Suppressor macrophage treated with lipopolysaccharide for 1 hour (primary cell): Measurements from ENCODE around the gene GRM8.
A peak's percentile ranks its signal among the peaks of the same experiment; 100 is the strongest.
"Not testable (repeated sequence)": the region's sequence is repeated elsewhere in the genome, so short reads cannot be mapped to it uniquely, and the experiment has no call there.

Experiments
- DNase-seq, 3 donors: peaks; one replicate each; pipeline ENCODE4 v3.0.0-alpha.2; 2020 to 2022

Gene GRM8

DNA sequence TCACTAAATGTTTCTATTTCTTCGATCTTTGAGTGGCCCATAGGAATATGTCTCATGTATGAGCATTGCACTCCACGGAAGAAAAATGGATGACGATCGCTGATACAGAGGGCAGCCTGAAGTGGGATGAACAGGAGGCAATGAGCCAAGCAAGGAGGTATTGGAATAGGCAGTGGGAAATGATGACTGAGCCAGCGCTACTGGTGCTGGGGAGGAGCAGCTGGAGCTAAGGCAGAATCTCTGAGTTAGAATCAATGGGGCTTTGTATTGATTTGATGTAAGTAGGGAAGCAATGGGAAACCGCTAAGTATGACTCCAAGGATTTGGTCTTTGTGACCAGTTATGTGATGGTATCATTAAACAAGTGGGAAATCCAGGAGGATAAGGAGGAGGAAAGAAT is 345.1 kb downstream of the GRM8 start:
- DNase-seq: not testable (repeated sequence)

GRCh38 chr7:126905255-126905654 is 347.5 kb downstream of the GRM8 start:
- DNase-seq: not testable (repeated sequence)

DNA sequence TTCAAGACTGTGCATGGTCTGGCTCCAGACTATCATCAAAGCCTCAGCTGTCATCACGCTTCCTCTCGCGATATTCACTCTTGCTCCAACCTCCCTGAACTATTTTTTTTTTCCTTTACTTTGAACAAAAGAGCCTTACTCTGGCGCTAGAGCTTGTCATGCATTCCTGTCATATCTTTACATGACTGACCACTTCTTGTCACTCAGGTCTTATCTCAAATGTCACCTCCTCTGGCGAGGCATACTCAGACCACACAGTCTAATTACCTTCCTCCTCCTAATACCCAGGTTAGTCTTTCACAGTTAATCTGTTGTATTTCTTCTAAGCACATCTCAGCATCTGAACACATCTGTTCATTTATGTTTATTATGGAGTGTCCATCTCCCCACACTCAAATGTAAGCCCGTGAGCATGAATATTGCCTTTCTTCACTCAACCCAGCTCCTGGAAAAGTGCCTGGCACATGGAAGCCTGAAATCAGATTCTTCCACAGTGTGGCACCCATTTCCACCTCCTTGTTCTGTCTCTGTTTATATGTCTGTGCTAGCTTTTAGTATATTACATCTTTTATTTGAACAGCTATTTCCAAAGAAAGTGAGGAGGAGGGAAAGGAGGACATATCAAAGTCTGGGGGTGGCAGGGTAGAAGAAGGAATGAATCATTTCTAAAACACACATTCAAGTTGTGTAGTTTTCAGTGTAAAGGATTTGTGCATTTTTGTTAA is 351.5 kb downstream of the GRM8 start:
- DNase-seq: not testable (repeated sequence)

DNA sequence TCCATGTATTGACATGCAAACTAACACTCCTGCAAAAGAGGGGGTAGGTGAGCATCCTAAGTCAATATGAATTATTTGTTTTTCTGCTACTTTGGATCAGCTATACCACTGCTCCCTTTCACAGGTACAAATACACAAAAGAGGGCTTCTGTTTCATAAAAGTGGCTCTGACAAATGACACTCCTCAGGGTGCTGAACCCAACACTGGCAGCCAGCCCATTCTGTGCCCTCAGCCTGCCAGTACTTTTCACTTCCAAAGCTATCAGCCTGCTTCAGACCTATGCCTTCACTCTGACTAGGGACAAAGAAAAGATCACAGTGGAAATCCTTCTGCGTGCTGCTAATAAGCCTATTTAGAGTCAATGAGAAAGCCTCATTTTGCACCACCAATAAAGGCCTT is 364.8 kb downstream of the GRM8 start:
- not testable (repeated sequence) for DNase-seq

GRCh38 chr7:126887560-126887959 is 365.2 kb downstream of the GRM8 start:
- DNase-seq: not testable (repeated sequence)

- not testable (repeated sequence) for DNase-seq
Observed at GRCh38 chr7:126882730-126883129, 370.0 kb downstream of the GRM8 start.

DNA sequence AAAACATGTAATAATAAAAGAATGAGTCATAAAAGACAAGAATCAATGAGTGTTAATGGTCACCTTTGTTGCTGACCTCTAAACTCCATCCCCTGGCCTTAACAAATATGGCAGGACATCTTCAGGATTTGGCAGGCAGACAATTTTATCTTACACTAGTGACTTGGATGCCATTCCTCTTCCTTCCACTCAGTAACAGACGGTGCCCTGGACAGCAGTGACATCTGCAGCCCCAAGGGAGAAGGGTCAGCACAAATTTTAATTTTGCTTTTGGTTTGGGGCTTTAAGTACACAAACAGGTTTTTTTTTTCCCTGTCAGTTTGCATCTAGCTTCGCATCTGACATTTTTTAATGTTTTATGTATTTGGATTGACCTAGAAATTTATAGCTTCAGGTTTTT is 370.8 kb downstream of the GRM8 start:
- not testable (repeated sequence) for DNase-seq

DNA sequence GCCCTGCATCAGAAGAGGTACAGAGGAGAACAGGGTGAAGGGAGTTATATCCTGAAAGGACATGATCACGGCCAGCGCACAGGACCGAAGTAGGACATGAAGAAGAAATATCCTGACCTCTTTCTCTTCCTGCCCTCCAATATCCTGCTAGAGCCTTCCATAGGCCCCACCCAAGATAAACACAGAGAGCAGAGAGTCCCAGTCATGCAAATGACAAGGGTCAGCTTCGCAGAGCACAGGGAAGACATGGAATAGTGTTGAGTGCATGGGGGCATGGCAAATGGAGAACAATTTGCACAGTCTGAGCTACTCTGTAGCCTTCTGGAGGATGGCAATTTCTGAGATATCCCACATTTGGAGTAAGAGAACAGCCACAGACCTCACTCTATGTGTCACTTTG is 371.4 kb downstream of the GRM8 start:
- DNase-seq: no peak

- not testable (repeated sequence) for DNase-seq
Observed at GRCh38 chr7:126876536-126876935, 376.2 kb downstream of the GRM8 start.

GRCh38 chr7:126856691-126857291 is 395.9 kb downstream of the GRM8 start:
- DNase-seq: peak; percentile 14 to 37 (median 34)

- no peak for DNase-seq
Observed at GRCh38 chr7:126845331-126845730, 407.4 kb downstream of the GRM8 start.

GRCh38 chr7:126843883-126844282 is 408.9 kb downstream of the GRM8 start:
- no peak for DNase-seq

DNA sequence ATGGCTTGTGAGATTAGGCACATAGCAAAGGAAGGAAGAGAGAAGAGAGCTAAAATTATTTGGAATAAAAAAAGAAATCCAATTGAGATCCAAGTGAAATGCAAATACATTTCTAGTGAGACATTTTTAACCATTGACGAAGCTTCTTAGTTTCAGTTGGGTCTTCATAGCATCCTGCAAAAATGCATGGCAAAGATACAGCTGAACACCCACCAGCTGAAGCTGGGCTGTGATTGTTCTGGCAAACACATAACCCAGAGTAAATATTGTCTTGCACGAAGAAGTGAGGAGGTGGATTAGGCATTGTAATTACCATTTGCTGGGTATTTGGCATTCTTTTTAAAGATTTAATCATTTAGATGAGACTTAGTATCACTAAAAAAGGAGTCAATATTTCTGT is 409.4 kb downstream of the GRM8 start:
- no peak for DNase-seq

DNA sequence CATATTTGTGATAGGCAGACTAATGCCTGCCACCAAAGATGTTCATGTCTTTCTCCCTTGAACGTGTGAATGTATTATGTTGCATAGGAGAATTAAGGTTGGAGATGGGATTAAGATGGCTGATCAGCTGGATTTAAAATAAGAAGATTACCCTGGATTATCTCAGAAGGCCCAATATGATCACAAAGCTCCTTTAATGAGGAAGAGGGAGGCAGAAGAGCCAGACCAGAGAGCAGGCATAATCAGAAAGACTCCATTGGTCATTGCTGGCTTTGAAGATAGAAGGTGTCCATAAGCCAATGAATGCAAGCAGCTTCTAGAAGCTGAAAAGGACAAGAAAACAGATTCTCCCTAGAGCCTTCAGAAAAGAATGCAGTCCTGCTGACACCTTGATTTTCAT is 410.3 kb downstream of the GRM8 start:
- DNase-seq: no peak

DNA sequence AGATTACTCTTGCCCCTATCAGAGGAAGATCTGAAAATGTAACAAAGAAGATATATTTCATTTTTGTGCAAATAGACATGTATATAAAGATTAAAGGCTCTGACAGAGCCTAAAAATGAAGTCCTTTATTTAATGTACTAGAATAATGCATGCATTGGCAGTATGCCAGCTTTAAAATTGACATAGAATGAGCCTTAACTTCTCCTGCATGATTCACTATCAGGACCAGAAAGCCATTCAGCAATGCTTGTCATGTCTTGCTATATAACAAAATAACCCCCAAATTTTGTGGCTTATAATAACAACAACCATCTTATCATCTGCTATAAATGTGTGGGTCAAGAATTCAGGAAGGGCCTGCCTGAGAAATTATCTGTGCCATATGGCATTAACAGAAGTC is 411.9 kb downstream of the GRM8 start:
- no peak for DNase-seq

GRCh38 chr7:126839624-126840023 is 413.1 kb downstream of the GRM8 start:
- no peak for DNase-seq

GRCh38 chr7:126838194-126838593 is 414.5 kb downstream of the GRM8 start:
- no peak for DNase-seq

DNA sequence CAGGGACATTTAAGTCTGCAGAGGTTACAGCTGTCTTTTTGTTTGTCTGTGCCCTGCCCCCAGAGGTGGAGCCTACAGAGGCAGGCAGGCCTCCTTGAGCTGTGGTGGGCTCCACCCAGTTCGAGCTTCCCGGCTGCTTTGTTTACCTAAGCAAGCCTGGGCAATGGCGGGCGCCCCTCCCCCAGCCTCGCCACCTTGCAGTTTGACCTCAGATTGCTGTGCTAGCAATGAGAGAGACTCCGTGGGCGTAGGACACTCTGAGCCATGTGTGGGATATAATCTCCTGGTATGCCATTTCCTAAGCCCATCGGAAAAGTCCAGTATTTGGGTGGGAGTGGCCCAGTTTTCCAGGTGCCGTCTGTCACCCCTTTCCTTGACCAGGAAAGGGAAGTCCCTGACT is 421.5 kb downstream of the GRM8 start:
- DNase-seq: not testable (repeated sequence)

GRCh38 chr7:126820925-126821324 is 431.8 kb downstream of the GRM8 start:
- no peak for DNase-seq

DNA sequence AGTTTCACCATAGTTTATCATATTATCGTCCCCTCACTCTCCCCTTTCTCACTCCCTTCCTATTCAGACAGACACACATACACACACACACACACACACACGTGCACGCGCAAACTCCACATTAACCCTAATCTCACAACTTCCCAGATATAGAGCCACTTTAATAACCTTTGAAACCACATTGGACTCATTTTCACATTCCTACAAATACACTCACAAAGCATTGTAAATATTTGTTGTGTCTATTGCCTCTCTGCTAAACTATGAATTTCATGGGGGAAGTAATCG is 433.6 kb downstream of the GRM8 start:
- no peak for DNase-seq

- no peak for DNase-seq
Observed at GRCh38 chr7:126818393-126819196, 434.1 kb downstream of the GRM8 start.

GRCh38 chr7:126809188-126809587 is 443.6 kb downstream of the GRM8 start:
- DNase-seq: no peak

DNA sequence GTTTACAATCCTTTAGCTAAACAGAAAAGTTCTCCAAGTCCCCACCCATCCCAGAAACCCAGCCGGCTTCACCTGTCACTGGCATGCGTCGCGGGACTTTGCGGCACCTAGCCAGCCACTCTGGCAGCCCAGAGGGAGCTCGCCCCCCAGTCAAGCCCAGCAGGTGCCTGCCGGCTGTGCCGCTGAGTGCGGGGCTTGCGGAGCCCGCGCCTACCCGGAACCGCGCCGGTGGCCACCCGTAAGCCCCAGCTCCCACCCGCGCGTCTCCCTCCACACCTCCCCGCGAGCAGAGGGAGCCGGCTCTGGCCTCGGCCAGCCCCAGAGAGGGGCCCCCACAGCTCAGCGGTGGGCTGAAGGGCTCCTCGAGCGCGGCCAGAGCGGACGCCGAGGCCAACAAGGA is 446.1 kb downstream of the GRM8 start:
- no peak for DNase-seq

GRCh38 chr7:126805351-126805750 is 447.4 kb downstream of the GRM8 start:
- no peak for DNase-seq
